ENCODE results near the gene CBX4. TPM values are rescaled to one million over a fixed set of nuclear protein-coding genes. Genes with fewer than 3 reads are reported as not detected.

Gene CBX4
- total RNA-seq, 2 experiments from 2014 or later = 98.9 to 110 TPM

GRCh38 chr17:79795795-79796443 is 43.3 kb downstream of the CBX4 start:
- peak overlapping the region; percentile 62; the same call in 1 of the 2 replicates for H2AFZ ChIP-seq (ENCODE audit: low read length)
- peak overlapping the region; percentile 87 for H3K4me3 ChIP-seq (ENCODE audit: low read depth, low read length, poor library complexity, severe bottlenecking)
- no peaks in the 10 kb centered on the region for H4K20me1 ChIP-seq (ENCODE audit: insufficient read depth, low read length)
- peak overlapping the region; percentile 87 for H3K4me2 ChIP-seq (ENCODE audit: low read length)
- H3K27ac ChIP-seq (ENCODE audit: low read depth, low read length, poor library complexity, severe bottlenecking) = peak overlapping the region; percentile 53
- BruUV-seq (replicated peaks) = no TSS peak
- peaks cover 47% of the 10 kb centered on the region for H3K4me1 ChIP-seq (ENCODE audit: insufficient read depth, low read length, poor library complexity, severe bottlenecking)
- intact Hi-C loops (cut with micrococcal nuclease; ENCODE audit: unreplicated experiment) = loop anchor here (2.0 to 5.0 kb wide), 2 partner anchors 17 to 466 kb away; partner anchors contain the start of genes CBX2 and RNF213
- DNase-seq (ENCODE audit: low spot score) = no peak
- peaks cover 9% of the 10 kb centered on the region; the same call in 1 of the 2 replicates for H3K79me2 ChIP-seq (ENCODE audit: insufficient read depth, low read depth, low read length)
- TF ChIP-seq EZH2phosphoT487 (IDR thresholded peaks at IDR 0.05; ENCODE audit: borderline replicate concordance, low read depth, low read length) = no peak
- TF ChIP-seq, protein P1, sequence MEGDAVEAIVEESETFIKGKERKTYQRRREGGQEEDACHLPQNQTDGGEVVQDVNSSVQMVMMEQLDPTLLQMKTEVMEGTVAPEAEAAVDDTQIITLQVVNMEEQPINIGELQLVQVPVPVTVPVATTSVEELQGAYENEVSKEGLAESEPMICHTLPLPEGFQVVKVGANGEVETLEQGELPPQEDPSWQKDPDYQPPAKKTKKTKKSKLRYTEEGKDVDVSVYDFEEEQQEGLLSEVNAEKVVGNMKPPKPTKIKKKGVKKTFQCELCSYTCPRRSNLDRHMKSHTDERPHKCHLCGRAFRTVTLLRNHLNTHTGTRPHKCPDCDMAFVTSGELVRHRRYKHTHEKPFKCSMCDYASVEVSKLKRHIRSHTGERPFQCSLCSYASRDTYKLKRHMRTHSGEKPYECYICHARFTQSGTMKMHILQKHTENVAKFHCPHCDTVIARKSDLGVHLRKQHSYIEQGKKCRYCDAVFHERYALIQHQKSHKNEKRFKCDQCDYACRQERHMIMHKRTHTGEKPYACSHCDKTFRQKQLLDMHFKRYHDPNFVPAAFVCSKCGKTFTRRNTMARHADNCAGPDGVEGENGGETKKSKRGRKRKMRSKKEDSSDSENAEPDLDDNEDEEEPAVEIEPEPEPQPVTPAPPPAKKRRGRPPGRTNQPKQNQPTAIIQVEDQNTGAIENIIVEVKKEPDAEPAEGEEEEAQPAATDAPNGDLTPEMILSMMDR (conservative IDR thresholded peaks at IDR 0.05; ENCODE audit: low read length) = no peak
- H3K9me2 ChIP-seq (ENCODE audit: insufficient read depth, low read length) = no peaks in the 10 kb centered on the region
- H3K9me3 ChIP-seq (ENCODE audit: low read length) = no peaks in the 10 kb centered on the region
- ChIA-PET POLR2A (interaction anchor here (0.6 kb wide), 1 partner anchor 19 kb away, joined by 3 read pairs; no protein-coding TSS in a partner anchor), CTCF (ENCODE audit: unreplicated experiment) (interaction anchor here (0.6 kb wide), 1 partner anchor 1644 kb away, joined by 3 read pairs; no protein-coding TSS in a partner anchor)
- peaks cover 8% of the 10 kb centered on the region for H3K36me3 ChIP-seq (ENCODE audit: insufficient read depth, low read length)

GRCh38 chr17:79794659-79795511 is 44.4 kb downstream of the CBX4 start:
- ChIA-PET POLR2A (interaction anchor here (0.6 kb wide), 1 partner anchor 858 kb away, joined by 3 read pairs; no protein-coding TSS in a partner anchor), CTCF (ENCODE audit: unreplicated experiment) (no interaction called here)
- no peak for DNase-seq (ENCODE audit: low spot score)
- no TSS peak for BruUV-seq (replicated peaks)
- no peaks in the 10 kb centered on the region for H3K9me3 ChIP-seq (ENCODE audit: low read length)
- H3K4me3 ChIP-seq (ENCODE audit: low read depth, low read length, poor library complexity, severe bottlenecking) = no peak overlapping the region
- H2AFZ ChIP-seq (ENCODE audit: low read length) = no peak overlapping the region
- H4K20me1 ChIP-seq (ENCODE audit: insufficient read depth, low read length) = no peaks in the 10 kb centered on the region
- no peaks in the 10 kb centered on the region for H3K9me2 ChIP-seq (ENCODE audit: insufficient read depth, low read length)
- TF ChIP-seq, protein P1 (conservative IDR thresholded peaks at IDR 0.05; ENCODE audit: low read length) = no peak
- TF ChIP-seq EZH2phosphoT487 (IDR thresholded peaks at IDR 0.05; ENCODE audit: borderline replicate concordance, low read depth, low read length) = no peak
- H3K4me1 ChIP-seq (ENCODE audit: insufficient read depth, low read length, poor library complexity, severe bottlenecking) = peaks cover 37% of the 10 kb centered on the region
- peaks cover 8% of the 10 kb centered on the region for H3K36me3 ChIP-seq (ENCODE audit: insufficient read depth, low read length)
- intact Hi-C loops (cut with micrococcal nuclease; ENCODE audit: unreplicated experiment) = loop anchor here (5.0 kb wide), 1 partner anchor 467 kb away; the partner anchor contains the start of gene RNF213
- no peak overlapping the region for H3K27ac ChIP-seq (ENCODE audit: low read depth, low read length, poor library complexity, severe bottlenecking)
- H3K4me2 ChIP-seq (ENCODE audit: low read length) = peak overlapping the region; percentile 6; the same call in 1 of the 2 replicates
- peaks cover 9% of the 10 kb centered on the region; the same call in 1 of the 2 replicates for H3K79me2 ChIP-seq (ENCODE audit: insufficient read depth, low read depth, low read length)

All from OCI-LY7 (cell line).